Measurements from ENCODE around the gene RNASEH1.
"Not testable (repeated sequence)": the region's sequence is repeated elsewhere in the genome, so short reads cannot be mapped to it uniquely, and the experiment has no call there.

RNASEH1 gene

GRCh38 chr2:3518496-3519254 lies 39.5 kb downstream of the RNASEH1 start:
- peak; percentile 97 to 98 for DNase-seq

DNA sequence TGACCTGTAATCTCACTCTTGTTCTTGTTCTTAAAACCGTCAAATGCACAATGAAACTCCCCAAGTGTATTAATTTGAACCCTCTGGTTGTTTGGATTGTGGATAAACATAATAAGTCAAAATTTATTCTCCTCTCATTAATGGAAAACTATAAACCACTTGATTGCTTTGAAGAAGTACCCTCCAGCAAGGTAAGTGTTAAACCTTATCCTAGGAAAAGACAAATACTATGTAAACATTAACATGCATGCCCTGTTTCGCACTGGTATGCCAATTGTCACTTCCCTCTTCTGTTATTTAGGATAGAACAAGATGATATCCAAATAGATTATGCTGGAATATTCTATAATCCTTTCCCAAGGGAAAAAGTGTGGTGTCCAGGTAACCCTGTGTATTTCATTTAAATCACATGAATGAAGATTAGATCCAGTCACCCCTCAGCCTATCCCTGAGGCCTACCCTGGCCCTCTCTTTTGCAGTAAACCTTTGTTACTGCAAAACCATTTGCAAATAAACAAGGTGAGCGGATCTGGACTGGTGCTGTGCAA lies 40.1 kb downstream of the RNASEH1 start:
- no peak for DNase-seq

DNA sequence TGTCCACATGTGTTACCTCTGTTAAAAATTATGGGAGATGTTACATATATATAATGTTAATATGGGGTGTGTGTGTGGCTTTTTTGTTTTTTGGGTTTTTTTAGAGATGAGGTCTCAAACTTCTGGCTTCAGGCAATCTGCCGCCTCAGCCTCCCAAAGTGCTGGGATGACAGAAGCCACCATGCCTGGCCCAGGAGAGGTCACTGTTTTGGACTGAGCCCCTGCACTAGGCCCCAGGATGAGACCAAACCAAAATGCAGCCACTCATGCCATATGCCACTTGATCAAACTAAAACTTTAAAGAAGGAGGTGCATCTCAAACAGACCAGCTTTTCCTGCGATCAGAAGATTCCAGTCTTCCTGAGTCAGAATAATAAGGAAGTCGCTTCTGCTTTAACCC lies 41.3 kb downstream of the RNASEH1 start:
- no peak for DNase-seq

DNA sequence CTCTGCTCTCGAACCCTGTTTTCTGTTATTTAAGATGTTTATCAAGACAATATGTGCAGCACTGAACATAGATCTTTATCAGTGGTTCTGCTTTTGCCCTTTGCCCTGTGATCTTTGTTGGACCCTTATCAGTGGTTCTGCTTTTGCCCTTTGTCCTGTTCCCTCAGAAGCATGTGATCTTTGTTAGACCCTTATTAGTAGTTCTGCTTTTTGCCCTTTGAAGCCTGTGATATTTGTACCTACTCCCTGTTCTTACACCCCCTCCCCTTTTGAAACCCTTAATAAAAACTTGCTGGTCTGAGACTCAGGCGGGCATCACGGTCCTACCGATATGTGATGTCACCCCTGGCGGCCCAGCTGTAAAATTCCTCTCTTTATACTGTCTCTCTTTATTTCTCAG lies 42.7 kb downstream of the RNASEH1 start:
- DNase-seq = not testable (repeated sequence)

DNA sequence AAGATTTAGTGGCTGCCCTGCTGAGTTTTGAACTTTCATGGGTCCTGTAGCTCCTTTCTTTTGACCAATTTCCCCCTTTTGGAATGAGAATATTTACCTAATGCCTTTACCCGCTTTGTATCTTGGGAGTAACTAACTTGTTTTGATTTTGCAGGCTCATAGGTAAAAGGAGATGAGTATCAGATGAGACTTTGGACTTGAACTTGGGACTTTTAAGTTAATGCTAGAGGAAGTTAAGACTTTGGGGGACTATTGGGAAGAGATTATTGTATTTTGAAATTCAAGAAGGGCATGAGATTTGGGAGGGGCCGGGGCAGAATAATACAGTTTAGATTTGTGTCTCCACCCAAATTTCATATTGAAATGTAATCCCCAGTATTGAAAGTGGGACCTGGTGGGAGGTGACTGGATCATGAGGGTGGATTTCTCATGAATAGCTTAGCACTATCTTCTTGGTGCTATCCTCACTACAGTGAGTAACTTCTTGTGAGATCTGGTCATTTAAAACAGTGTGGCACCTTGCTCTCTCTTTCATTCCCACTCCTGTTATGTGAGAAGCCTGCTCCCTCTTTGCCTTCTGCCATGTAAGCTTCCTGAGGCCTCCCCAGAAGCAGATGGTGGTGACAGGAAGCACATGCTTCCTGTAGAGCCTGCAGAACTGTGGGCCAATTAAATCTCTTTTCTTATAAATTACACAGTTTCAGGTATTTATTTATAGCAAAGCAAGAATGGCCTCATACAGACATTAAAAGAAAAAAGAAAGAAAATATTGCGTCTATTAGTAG lies 44.9 kb downstream of the RNASEH1 start:
- no peak for DNase-seq

GRCh38 chr2:3512086-3512485 lies 46.0 kb downstream of the RNASEH1 start:
- DNase-seq = no peak

- no peak for DNase-seq
These were observed 52.4 kb downstream of the RNASEH1 start for GRCh38 chr2:3505771-3506170.

DNA sequence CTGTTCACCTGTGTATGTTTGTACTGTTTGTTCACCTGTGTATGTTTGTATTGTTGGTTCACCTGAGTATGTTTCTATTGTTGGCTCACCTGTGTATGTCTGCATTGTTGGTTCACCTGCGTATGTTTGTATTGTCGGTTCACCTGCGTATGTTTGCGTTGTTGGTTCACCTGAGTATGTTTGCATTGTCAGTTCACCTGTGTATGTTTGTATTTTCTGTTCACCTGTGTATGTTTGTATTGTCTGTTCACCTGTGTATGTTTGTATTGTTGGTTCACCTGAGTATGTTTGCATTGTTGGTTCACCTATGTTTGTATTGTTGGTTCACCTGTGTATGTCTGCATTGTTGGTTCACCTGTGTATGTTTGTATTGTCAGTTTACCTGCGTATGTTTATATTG lies 53.4 kb downstream of the RNASEH1 start:
- peak in 1 of 2 experiments; percentile 15 for DNase-seq

GRCh38 chr2:3503483-3503882 lies 54.6 kb downstream of the RNASEH1 start:
- DNase-seq = no peak

- no peak for DNase-seq
These were observed 55.1 kb downstream of the RNASEH1 start for GRCh38 chr2:3503046-3503445.

GRCh38 chr2:3500326-3500899 lies 57.7 kb downstream of the RNASEH1 start:
- DNase-seq = no peak

GRCh38 chr2:3498783-3499394 lies 59.2 kb downstream of the RNASEH1 start:
- DNase-seq = no peak

- DNase-seq = not testable (repeated sequence)
These were observed 61.4 kb downstream of the RNASEH1 start for GRCh38 chr2:3496708-3497080.
